Keratinocyte (primary cell): ENCODE data around the gene FAM53A. TPM values are rescaled to one million over a fixed set of nuclear protein-coding genes. Genes with fewer than 3 reads are reported as not detected.

Experiments
- DNase-seq: peaks from one replicate; pipeline ENCODE4 v3.0.0-alpha.2; 2011; ENCODE audit warnings: low read depth, missing footprints, low spot score
- FAIRE-seq: peaks from 2 replicates; lab custom pipeline; 2011; peaks lifted over from hg19 to GRCh38; lab: Jason Lieb, UNC
- H2AFZ ChIP-seq: 2 replicates; pipeline ENCODE4 v1.6.0; 2012; ENCODE audit warnings: low read length, control low read depth, inconsistent platforms; ENCODE audit not compliant: control insufficient read depth
- H3K27ac ChIP-seq: 2 replicates; pipeline ENCODE4 v1.5.1; 2011; ENCODE audit warnings: low read length; ENCODE audit not compliant: control insufficient read depth, insufficient read depth
- H3K27me3 ChIP-seq: 3 replicates; pipeline ENCODE4 v1.6.0; 2011; ENCODE audit warnings: low read length; ENCODE audit not compliant: control insufficient read depth, insufficient read depth; ENCODE audit errors: extremely low read depth
- H3K36me3 ChIP-seq, 2 experiments: 2 replicates in 1 of 2; 3 replicates in 1 of 2; pipeline ENCODE4 v1.5.1; 2011; ENCODE audit warnings: low read length in 2 of 2, mild to moderate bottlenecking in 1 of 2; ENCODE audit not compliant: control insufficient read depth in 2 of 2, insufficient read depth in 2 of 2; ENCODE audit errors: extremely low read depth in 1 of 2
- H3K4me1 ChIP-seq: 3 replicates; pipeline ENCODE4 v1.5.1; 2011; ENCODE audit warnings: low read length; ENCODE audit not compliant: control insufficient read depth, insufficient read depth; ENCODE audit errors: extremely low read depth
- H3K4me2 ChIP-seq: 3 replicates; pipeline ENCODE4 v1.6.0; 2011; ENCODE audit warnings: low read depth, low read length; ENCODE audit not compliant: control insufficient read depth, insufficient read depth; ENCODE audit errors: extremely low read depth
- H3K4me3 ChIP-seq, 3 experiments: fragments of 200-600 bp in 1 of 3; sonication (generic) in 1 of 3; 2 replicates in 2 of 3; 3 replicates in 1 of 3; pipeline ENCODE4 v1.5.1; 2011 to 2016; ENCODE audit warnings: low read length in 3 of 3, mild to moderate bottlenecking in 3 of 3, control low read depth in 2 of 3, inconsistent platforms in 1 of 3, low read depth in 1 of 3, mixed read lengths in 1 of 3, mixed run types in 1 of 3, moderate library complexity in 1 of 3; ENCODE audit not compliant: control insufficient read depth in 2 of 3, insufficient read depth in 2 of 3; ENCODE audit errors: extremely low read depth in 1 of 3
- H3K79me2 ChIP-seq: 2 replicates; pipeline ENCODE4 v1.6.0; 2012; ENCODE audit warnings: low read length; ENCODE audit not compliant: control insufficient read depth, insufficient read depth
- H3K9ac ChIP-seq: 3 replicates; pipeline ENCODE4 v1.6.0; 2011; ENCODE audit warnings: low read length; ENCODE audit not compliant: control insufficient read depth, insufficient read depth; ENCODE audit errors: extremely low read depth
- H3K9me1 ChIP-seq: 3 replicates; pipeline ENCODE4 v1.6.0; 2011; ENCODE audit warnings: low read length; ENCODE audit not compliant: control insufficient read depth, insufficient read depth; ENCODE audit errors: extremely low read depth
- H3K9me3 ChIP-seq: 2 replicates; pipeline ENCODE4 v1.5.1; 2012; ENCODE audit warnings: low read depth, low read length; ENCODE audit not compliant: control insufficient read depth
- H4K20me1 ChIP-seq: 3 replicates; pipeline ENCODE4 v1.6.0; 2011; ENCODE audit warnings: low read length; ENCODE audit not compliant: control insufficient read depth, insufficient read depth; ENCODE audit errors: extremely low read depth
- CTCF ChIP-seq, 3 experiments: IDR thresholded peaks in 1 of 3; conservative IDR thresholded peaks in 1 of 3; optimal IDR thresholded peaks in 1 of 3; 2 replicates in 2 of 3; 3 replicates in 1 of 3; pipeline versions ENCODE3 to v1.5.1; 2011; ENCODE audit warnings: low read length in 3 of 3, mild to moderate bottlenecking in 3 of 3, moderate library complexity in 2 of 3, control low read depth in 1 of 3, inconsistent platforms in 1 of 3; ENCODE audit not compliant: insufficient read depth in 2 of 3; ENCODE audit errors: extremely low read depth in 1 of 3
- EZH2 ChIP-seq: IDR thresholded peaks from one replicate; pipeline ENCODE4 v1.6.1; 2012; ENCODE audit warnings: inconsistent platforms, mild to moderate bottlenecking, low read length, moderate library complexity
- dilution Hi-C: fragments of 300-500 bp; cut with MboI; formaldehyde crosslinking; loops from one replicate; pipeline ENCODE4 v1.7.0; 2020; ENCODE audit warnings: low sequenced_read_pairs; ENCODE audit not compliant: extremely low pct_ligation_motif_present
- polyA plus RNA-seq, 5 experiments: library from polyadenylated mRNA; depleted of rRNA in 3 of 5; stranded (reverse) in 3 of 5; stranded (forward) in 1 of 5; unstranded in 1 of 5; fragments of >200 nt; gene quantifications; 1 replicate in 1 of 5; 2 replicates in 3 of 5; 3 replicates in 1 of 5; pipeline versions ENCODE4 v1.2.1 to v1.2.3, GENCODE V29; 2011 to 2012; ENCODE audit warnings: missing spikeins in 2 of 5, low read depth in 1 of 5, low replicate concordance in 1 of 5

FAM53A gene
- polyA plus RNA-seq, 1 donor (not counting 4 experiments of a cell fraction or from before 2014, with no cell fraction given) = 0.50 TPM

GRCh38 chr4:1613099-1613495, 71.0 kb downstream of the FAM53A start:
- H3K27me3 ChIP-seq = no peaks in the 10 kb centered on the region
- H3K4me2 ChIP-seq = no peak overlapping the region
- no peaks in the 10 kb centered on the region for H3K36me3 ChIP-seq
- no peak for TF ChIP-seq EZH2
- no peak for TF ChIP-seq CTCF (optimal IDR thresholded peaks at IDR 0.05 in 1 of 3, IDR thresholded peaks at IDR 0.05 in 1 of 3, conservative IDR thresholded peaks at IDR 0.05 in 1 of 3; ENCODE audit: extremely low read depth in 1 of 3, insufficient read depth in 2 of 3, low read length in 3 of 3)
- dilution Hi-C loops = no loop called here
- H3K9ac ChIP-seq = no peak overlapping the region
- H4K20me1 ChIP-seq = no peaks in the 10 kb centered on the region
- no peak for DNase-seq
- FAIRE-seq = no peak
- H3K27ac ChIP-seq = no peak overlapping the region
- H2AFZ ChIP-seq = no peak overlapping the region
- H3K9me3 ChIP-seq = peaks cover 13% of the 10 kb centered on the region
- peaks cover 10% of the 10 kb centered on the region for H3K4me1 ChIP-seq
- no peaks in the 10 kb centered on the region for H3K9me1 ChIP-seq
- no peak overlapping the region for H3K4me3 ChIP-seq
- no peaks in the 10 kb centered on the region for H3K79me2 ChIP-seq

- TF ChIP-seq CTCF (optimal IDR thresholded peaks at IDR 0.05 in 1 of 3, IDR thresholded peaks at IDR 0.05 in 1 of 3, conservative IDR thresholded peaks at IDR 0.05 in 1 of 3; ENCODE audit: extremely low read depth in 1 of 3, insufficient read depth in 2 of 3, low read length in 3 of 3) = no peak
- no peak for TF ChIP-seq EZH2
- Histone ChIP-seq H2AFZ (no peak overlapping the region), H3K79me2 (no peaks in the 10 kb centered on the region), H3K4me1 (peaks cover 10% of the 10 kb centered on the region), H4K20me1 (no peaks in the 10 kb centered on the region), H3K4me2 (no peak overlapping the region), H3K4me3 (no peak overlapping the region), H3K9me1 (no peaks in the 10 kb centered on the region), H3K9me3 (peaks cover 12% of the 10 kb centered on the region), H3K27ac (no peak overlapping the region), H3K36me3 (no peaks in the 10 kb centered on the region), H3K9ac (no peak overlapping the region), H3K27me3 (no peaks in the 10 kb centered on the region)
- FAIRE-seq (no peak), DNase-seq (no peak)
- dilution Hi-C loops = no loop called here
Measured at GRCh38 chr4:1612278-1613098, 71.6 kb downstream of the FAM53A start.
